CD4-positive, alpha-beta T cell (primary cell): ENCODE measurements around the gene SAMD4A. TPM values are rescaled to one million over a fixed set of nuclear protein-coding genes. Genes with fewer than 3 reads are reported as not detected.

Source experiments
- ATAC-seq: fragments of 200-7000 bp; cut with Tn5 transposase; one replicate; pipeline ENCODE4 v1.10.0; 2022; ENCODE audit warnings: mild to moderate bottlenecking; ENCODE audit not compliant: poor library complexity
- CTCF ChIA-PET: fragments of 350-600 bp; sonication (Branson Sonifier 250); formaldehyde crosslinking; loops from one replicate; lab custom pipeline; 2021; ENCODE audit warnings: antibody characterized with exemption, inconsistent platforms; lab: Charles Lee
- POLR2A ChIA-PET: fragments of 350-600 bp; sonication (Branson Sonifier 250); formaldehyde crosslinking; loops from one replicate; lab custom pipeline; 2021; ENCODE audit warnings: antibody characterized with exemption, inconsistent platforms; lab: Charles Lee
- DNase-seq, 14 experiments: peaks; one replicate each; pipeline ENCODE4 v3.0.0-alpha.2; 2013 to 2020; ENCODE audit warnings: mixed read lengths in 2 of 14
- H3K27ac ChIP-seq, 2 donors: one replicate each; pipeline versions ENCODE4 v1.5.1 to v1.7.0; 2013; ENCODE audit warnings: low read length in 2 of 2, low read depth in 1 of 2, mild to moderate bottlenecking in 1 of 2
- H3K27me3 ChIP-seq, 2 experiments: 1 replicate in 1 of 2; 2 replicates in 1 of 2; pipeline versions ENCODE4 v1.6.1 to v1.7.0; 2013; ENCODE audit warnings: low read length in 2 of 2, control low read depth in 1 of 2, mild to moderate bottlenecking in 1 of 2, moderate library complexity in 1 of 2; ENCODE audit not compliant: insufficient read depth in 2 of 2, control insufficient read depth in 1 of 2
- H3K36me3 ChIP-seq: one replicate; pipeline ENCODE4 v1.6.1; 2013; ENCODE audit warnings: low read length, control low read depth; ENCODE audit not compliant: insufficient read depth
- H3K4me1 ChIP-seq: one replicate; pipeline ENCODE4 v1.6.1; 2013; ENCODE audit warnings: low read length, control low read depth; ENCODE audit not compliant: insufficient read depth
- H3K4me3 ChIP-seq: one replicate; pipeline ENCODE4 v1.5.1; 2013; ENCODE audit warnings: mild to moderate bottlenecking, low read length, moderate library complexity
- H3K9me3 ChIP-seq, 2 experiments: 1 replicate in 1 of 2; 2 replicates in 1 of 2; pipeline versions ENCODE4 v1.6.1 to v1.7.0; 2013; ENCODE audit warnings: low read length in 2 of 2, mild to moderate bottlenecking in 2 of 2, control low read depth in 1 of 2, moderate library complexity in 1 of 2; ENCODE audit not compliant: control insufficient read depth in 1 of 2, insufficient read depth in 1 of 2
- H3K27ac Mint-ChIP-seq: one replicate; pipeline ENCODE4 v1.8.0; 2020; ENCODE audit warnings: mixed read lengths
- H3K27me3 Mint-ChIP-seq: one replicate; pipeline ENCODE4 v1.8.0; 2021; ENCODE audit warnings: mixed read lengths
- H3K36me3 Mint-ChIP-seq: one replicate; pipeline ENCODE4 v1.8.0; 2021; ENCODE audit warnings: low read depth, mixed read lengths
- H3K4me1 Mint-ChIP-seq: one replicate; pipeline ENCODE4 v1.8.0; 2021; ENCODE audit warnings: low read depth, mixed read lengths
- H3K4me3 Mint-ChIP-seq: one replicate; pipeline ENCODE4 v1.8.0; 2020; ENCODE audit warnings: mild to moderate bottlenecking, mixed read lengths
- H3K9me3 Mint-ChIP-seq: one replicate; pipeline ENCODE4 v1.8.0; 2020; ENCODE audit warnings: mixed read lengths
- intact Hi-C, 2 experiments: fragments of 100-400 bp; cut with DNase I in 1 of 2; cut with micrococcal nuclease in 1 of 2; formaldehyde crosslinking; loops; one replicate each; pipeline versions ENCODE4 v1.15.1 to v1.9.0; 2023 to 2025; cut with DNase I, micrococcal nuclease
- total RNA-seq, 174 experiments: library from RNA in 2 of 174; stranded (reverse) in 2 of 174; gene quantifications; one replicate each; pipeline ENCODE4 v1.2.3 and lab custom pipeline; 2021 to 2026
- TF ChIP-seq, protein P1 (sequence below): fragments of 200-600 bp; IDR thresholded peaks from one replicate; pipeline ENCODE4 v1.8.0; 2022; ENCODE audit warnings: antibody characterized with exemption, mild to moderate bottlenecking

The SAMD4A gene
- total RNA-seq, 2 experiments from 2014 or later = 1.9 to 2.3 TPM

DNA sequence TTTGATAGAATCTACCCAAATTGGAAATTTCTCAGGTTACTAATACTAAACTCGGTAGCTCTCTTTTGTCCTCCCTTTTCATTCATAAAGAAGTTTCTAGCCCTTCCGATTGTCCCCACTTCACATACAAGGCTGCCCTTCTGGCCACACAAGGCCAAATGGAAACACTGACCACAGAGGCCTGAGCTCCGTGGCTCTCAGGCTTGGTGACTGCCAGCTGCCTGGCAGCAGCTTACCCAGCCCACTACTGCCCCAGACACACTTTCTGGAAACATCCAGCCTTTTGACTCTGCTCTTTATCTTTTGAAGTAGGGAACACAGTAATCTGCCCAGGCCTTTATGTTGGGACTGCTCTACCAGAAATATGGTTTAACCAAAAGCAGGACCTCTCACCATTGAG lies 168.5 kb downstream of the SAMD4A start:
- DNase-seq (no peak), ATAC-seq (no peak)
- peaks cover 18% of the 10 kb centered on the region for H3K4me1 Mint-ChIP-seq
- ChIA-PET CTCF (no interaction called here), POLR2A (no interaction called here)
- intact Hi-C loops = no loop called here
- H3K36me3 Mint-ChIP-seq = no peaks in the 10 kb centered on the region
- no peaks in the 10 kb centered on the region for H3K9me3 ChIP-seq
- TF ChIP-seq, protein P1, sequence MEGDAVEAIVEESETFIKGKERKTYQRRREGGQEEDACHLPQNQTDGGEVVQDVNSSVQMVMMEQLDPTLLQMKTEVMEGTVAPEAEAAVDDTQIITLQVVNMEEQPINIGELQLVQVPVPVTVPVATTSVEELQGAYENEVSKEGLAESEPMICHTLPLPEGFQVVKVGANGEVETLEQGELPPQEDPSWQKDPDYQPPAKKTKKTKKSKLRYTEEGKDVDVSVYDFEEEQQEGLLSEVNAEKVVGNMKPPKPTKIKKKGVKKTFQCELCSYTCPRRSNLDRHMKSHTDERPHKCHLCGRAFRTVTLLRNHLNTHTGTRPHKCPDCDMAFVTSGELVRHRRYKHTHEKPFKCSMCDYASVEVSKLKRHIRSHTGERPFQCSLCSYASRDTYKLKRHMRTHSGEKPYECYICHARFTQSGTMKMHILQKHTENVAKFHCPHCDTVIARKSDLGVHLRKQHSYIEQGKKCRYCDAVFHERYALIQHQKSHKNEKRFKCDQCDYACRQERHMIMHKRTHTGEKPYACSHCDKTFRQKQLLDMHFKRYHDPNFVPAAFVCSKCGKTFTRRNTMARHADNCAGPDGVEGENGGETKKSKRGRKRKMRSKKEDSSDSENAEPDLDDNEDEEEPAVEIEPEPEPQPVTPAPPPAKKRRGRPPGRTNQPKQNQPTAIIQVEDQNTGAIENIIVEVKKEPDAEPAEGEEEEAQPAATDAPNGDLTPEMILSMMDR = no peak
- H3K4me3 Mint-ChIP-seq = no peak overlapping the region
- no peak overlapping the region for H3K27ac ChIP-seq
- no peaks in the 10 kb centered on the region for H3K27me3 ChIP-seq
- no peaks in the 10 kb centered on the region for H3K27me3 Mint-ChIP-seq
- H3K9me3 Mint-ChIP-seq = no peaks in the 10 kb centered on the region
- no peak overlapping the region for H3K27ac Mint-ChIP-seq
- no peaks in the 10 kb centered on the region for H3K36me3 ChIP-seq
- H3K4me3 ChIP-seq = no peak overlapping the region
- H3K4me1 ChIP-seq = peaks cover under 1% of the 10 kb centered on the region

DNA sequence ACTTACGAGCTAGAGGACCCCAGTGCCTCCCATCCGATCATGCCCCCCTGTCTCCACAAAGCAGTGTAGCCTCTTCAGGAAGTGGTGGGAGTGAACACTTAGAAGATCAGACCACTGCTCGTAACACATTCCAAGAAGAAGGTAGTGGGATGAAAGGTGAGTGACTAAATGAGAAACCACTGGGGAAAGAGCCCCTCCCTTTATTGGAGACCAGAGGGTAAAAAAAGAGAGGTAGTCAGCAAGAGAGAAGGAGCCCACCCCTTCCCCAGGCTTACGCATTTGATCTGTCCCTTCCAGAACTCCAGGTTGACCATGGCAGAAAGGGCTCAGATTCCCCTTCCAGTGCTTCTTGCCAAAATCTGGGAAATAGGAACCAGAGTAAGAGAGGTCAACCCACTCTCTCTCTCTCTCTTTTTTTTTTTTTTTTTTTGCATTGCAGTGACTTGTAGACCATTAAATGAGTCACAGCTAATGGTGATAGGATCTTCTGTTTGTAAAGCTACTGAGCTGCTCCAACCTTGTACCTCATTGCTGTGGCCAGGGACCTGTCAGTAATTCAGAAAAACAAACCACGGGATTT lies 170.3 kb downstream of the SAMD4A start:
- intact Hi-C loops = no loop called here
- no peaks in the 10 kb centered on the region for H3K36me3 Mint-ChIP-seq
- no peak overlapping the region for H3K4me3 ChIP-seq
- H3K4me1 Mint-ChIP-seq = peaks cover 27% of the 10 kb centered on the region
- ChIA-PET CTCF (no interaction called here), POLR2A (no interaction called here)
- H3K9me3 ChIP-seq = no peaks in the 10 kb centered on the region
- no peaks in the 10 kb centered on the region for H3K9me3 Mint-ChIP-seq
- no peaks in the 10 kb centered on the region for H3K27me3 ChIP-seq
- no peak overlapping the region for H3K4me3 Mint-ChIP-seq
- TF ChIP-seq, protein P1 = no peak
- H3K36me3 ChIP-seq = no peaks in the 10 kb centered on the region
- no peak overlapping the region for H3K27ac Mint-ChIP-seq
- peaks cover 4% of the 10 kb centered on the region for H3K4me1 ChIP-seq
- H3K27me3 Mint-ChIP-seq = no peaks in the 10 kb centered on the region
- H3K27ac ChIP-seq = no peak overlapping the region
- no peak for DNase-seq
- no peak for ATAC-seq

DNA sequence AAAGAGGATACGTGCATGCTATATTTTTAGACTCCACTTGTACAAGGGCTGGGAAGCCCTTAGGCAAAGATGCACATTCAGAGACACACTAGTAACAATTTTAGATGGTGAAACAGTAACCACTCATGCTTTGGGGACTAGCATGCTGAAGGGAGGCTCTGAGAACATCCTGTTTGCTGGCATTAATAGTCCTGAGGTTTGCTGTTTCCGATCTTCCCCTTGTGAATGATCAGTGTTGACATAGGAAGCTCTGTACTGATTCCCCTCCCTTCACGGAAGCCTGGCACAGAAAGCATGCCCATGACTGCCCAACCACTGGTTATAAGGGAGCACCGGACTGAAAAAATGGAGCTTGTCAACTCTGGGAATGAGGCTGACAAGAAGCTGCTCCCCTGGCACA lies 171.1 kb downstream of the SAMD4A start:
- Histone ChIP-seq H3K9me3 (no peaks in the 10 kb centered on the region), H3K27me3 (no peaks in the 10 kb centered on the region), H3K4me1 (peaks cover 8% of the 10 kb centered on the region), H3K27ac (no peak overlapping the region), H3K36me3 (no peaks in the 10 kb centered on the region), H3K4me3 (no peak overlapping the region)
- Mint-ChIP-seq H3K27ac (no peak overlapping the region), H3K36me3 (no peaks in the 10 kb centered on the region), H3K27me3 (no peaks in the 10 kb centered on the region), H3K4me3 (no peak overlapping the region), H3K9me3 (no peaks in the 10 kb centered on the region), H3K4me1 (peaks cover 35% of the 10 kb centered on the region)
- intact Hi-C loops = no loop called here
- DNase-seq = no peak
- ChIA-PET POLR2A (no interaction called here), CTCF (no interaction called here)
- ATAC-seq = no peak
- TF ChIP-seq, protein P1 = no peak
